GM18870 (cell line): ENCODE results near the gene ADAMTS6.

ENCODE experiments used
- ATAC-seq: cut with Tn5 transposase; IDR thresholded peaks from one replicate; pipeline ENCODE4 v1.9.1; 2021; ENCODE audit warnings: moderate library complexity; ENCODE audit not compliant: unreplicated experiment

The ADAMTS6 gene

DNA sequence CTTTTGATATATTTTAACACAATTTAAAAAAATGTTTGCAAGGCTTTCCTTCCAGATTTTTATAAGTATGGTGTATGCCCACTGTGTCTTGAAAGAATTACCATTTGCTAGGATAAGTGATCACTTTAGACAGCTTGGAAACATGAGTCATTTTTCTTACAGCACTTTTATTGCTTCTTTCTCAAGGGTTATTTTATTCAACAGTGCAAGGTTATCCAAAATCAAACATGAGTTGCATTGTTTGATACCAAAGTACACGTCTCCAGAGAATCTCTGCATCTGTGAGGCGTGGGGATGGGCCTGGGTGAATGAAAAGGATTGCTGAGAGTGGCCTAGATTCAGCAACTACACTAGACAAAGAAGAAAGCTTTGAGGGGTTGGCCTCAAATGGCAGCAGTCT is 329.6 kb downstream of the ADAMTS6 start:
- ATAC-seq, result no peak

DNA sequence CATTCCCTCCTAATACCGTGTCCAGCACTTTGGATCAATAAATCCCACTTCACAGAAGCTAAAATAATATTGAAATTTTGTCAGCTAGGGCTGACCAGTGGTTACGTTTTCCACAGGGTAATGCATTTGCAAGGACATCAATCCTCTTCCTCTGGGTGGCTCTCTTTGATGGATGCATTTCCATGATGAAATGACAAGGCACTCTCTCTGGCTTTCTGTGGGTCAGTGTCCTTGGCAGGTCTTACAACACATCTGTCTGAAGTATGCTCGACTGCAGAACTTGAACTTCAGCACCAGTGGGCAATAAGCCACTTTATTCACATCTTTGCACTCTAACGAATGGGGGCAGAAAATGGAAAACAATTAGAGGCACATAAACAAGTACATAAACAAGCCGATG is 330.1 kb downstream of the ADAMTS6 start:
- no peak for ATAC-seq

DNA sequence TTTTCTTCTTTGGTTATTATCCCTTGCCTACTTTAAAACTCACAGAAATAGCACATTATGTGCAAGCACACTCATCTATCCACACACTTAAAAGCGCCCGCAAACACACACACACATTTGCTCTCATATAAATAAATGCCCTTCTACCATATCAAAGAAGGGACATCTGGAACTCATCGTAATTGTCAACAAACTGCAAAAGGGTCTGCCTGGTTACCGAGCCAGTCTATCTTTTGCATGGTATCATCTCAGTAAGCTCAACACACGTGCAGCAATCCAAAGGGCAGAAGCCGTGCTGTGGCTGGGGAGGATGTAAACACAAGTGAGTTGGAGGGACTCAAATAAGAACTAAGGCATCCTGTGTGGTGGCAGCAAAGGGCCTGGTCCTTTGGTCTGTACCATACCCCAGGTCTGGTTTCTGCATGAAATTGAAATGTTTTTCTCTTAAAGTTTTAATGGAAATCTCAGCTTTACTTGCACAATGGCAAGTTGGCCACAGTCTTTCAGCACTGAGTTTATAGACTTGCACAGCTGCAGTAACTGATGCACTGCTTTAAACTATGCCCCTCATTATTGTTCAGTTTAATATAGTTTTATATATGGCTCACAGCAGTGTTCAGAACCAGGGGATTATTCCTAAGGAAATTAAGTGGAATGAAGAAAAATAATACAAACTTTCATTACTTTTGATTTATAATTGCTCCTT is 331.0 kb downstream of the ADAMTS6 start:
- no peak for ATAC-seq

DNA sequence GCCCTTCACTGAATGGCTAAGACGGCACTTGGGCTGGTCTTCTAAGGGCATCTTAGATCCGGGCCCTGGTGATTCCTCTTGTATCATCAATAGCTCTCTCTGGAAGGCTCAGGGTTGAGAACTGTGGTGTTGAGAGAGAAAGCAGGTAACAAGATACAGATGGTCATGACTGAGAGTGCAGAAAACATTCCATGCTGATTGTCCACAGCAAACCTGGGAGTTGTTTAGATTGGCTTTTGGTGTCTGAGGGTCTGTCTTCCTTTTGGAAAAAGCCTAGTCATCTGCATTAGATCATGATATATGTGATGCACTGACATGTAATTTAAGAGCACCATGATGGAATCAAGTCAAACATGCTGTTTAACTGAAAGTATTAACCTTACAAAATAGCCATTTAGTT is 331.9 kb downstream of the ADAMTS6 start:
- ATAC-seq, result no peak

DNA sequence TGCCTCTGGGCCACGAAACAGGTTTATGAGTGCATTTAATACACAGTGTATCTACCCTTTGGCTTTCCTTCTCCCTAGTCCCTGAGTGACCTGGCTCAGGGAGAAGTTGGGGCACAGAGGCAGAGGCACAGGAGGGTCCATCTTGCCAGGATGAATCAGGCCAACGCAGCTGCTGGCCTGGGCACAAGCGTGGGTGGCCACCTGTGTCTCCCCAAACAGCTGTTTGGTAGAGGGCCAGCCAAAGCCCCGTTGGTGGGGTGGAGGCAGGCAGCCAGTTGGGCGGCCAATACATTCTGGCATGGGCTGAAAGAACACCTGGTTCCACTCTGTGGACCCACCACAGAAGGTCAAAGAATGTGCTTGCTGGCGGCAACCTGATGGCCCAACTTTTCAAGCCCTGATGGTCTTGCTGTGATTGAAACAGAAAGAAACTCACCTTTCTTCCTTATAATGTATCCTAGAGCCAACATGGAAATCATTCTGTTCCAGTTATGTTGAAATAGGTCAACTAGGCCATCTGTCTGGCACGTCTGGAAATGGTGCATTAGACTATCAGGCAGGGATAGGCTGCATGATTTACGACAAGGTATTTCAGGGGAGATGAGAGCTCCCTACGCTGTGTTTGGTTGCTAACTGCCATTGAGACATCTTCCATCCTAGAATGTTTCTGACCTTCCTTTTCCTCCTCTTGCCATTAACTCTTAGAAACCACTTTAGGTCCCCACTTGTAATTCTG is 337.4 kb downstream of the ADAMTS6 start:
- no peak for ATAC-seq

DNA sequence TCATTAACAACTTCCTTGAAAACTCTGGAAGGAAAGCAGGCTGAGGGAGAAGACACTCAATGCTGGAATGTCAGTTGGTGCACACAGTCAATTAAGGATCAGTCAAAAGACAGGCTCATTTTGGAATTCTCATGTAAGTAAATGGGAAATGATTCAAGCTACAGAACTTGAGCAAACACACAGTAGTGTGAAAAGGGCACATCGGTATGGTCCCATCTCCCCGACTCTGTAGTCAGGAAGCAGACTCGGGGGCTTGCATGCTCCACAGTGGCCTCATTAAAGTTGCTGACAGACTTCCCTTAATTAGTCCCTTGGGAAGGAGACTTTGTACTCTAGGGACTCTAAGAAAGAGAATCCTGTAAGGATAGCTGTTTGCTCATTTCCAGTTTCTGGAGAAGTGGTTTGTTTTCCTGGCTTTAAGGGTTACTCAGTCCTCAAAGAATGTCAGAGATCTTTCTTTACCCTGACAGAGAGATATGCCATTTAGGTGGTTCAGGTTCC is 339.2 kb downstream of the ADAMTS6 start:
- no peak for ATAC-seq

DNA sequence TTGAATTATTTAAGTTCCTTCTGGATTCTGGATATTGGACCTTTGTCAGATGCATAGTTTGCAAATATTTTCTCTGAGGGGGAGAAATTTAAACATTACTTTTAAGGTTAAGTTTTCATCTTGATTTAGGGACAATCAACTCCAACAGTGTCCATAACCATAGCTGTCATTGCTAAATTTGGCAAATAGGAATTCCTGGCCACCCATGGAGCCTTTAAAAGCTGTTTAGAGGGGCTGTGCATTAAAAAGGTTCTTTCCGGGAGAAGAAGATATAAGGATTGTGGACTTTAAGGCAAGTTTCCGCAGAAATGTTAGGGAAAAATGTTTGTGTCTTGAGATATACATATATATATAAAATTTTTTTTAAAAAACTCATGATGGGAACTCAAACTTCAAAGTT is 339.7 kb downstream of the ADAMTS6 start:
- ATAC-seq, result no peak

DNA sequence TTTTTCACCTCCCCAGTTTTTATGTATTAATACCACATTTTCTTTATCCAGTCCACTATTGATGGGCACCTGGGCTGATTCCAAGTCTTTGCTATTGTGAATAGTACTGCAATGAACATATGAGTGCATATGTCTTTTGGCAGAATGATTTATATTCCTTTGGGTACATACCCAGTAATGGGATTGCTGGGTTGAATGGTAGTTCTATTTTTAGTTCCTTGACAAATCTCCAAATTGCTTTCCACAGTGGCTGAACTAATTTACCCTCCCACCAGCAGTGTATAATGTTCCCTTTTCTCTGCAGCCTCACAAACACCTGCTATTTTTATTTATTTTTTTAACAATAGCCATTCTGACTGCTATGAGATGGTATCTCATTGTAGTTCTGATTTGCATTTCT is 340.2 kb downstream of the ADAMTS6 start:
- no peak for ATAC-seq

DNA sequence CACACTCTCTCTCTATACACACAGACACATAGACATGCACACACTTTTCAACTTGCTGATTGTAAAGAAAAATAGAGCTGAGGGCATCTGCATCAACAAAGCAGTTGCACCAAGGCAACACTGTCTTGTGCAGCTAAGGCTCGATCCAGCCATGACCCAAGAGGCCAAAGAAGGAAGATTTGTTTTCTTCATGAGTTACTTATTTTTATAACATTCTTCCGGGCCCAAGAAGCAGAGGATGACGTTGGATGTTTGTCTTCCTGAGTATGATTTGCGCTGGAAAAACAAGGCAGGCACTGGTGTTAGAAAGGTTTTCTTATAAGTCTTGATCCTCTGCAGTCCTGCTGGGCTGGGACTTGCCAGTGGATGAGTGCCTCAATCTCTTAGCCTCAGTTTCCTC is 344.1 kb downstream of the ADAMTS6 start:
- ATAC-seq, result no peak

DNA sequence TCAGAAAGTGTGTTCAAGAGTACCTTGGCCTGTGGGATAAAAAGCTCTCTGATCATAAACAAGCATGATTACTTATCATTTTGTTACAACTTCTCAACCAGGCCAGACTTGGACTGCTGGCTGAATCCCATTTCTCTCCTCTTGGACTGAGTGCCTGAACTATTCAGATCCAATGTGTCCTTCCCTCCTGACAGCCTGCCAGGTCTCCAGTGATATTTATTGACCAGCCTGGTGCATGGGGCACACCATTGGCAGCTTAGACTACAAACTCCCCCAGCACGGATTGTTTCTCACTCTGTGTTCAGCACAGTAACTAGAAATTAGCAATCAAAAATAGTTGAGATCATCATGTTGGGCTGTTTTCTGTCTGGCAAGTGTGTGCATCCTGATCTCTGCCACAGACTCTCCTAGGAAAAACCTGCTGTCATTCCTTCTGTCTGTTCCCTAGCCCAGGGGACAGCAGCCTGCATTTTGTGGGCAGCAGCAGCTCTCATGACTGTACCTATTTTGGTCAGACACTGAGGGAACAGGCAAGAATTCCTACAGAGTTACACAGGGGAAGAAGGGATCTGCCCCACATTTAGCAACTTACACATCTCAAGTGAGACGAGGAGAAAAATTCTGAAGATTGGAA is 348.1 kb downstream of the ADAMTS6 start:
- ATAC-seq, result no peak

DNA sequence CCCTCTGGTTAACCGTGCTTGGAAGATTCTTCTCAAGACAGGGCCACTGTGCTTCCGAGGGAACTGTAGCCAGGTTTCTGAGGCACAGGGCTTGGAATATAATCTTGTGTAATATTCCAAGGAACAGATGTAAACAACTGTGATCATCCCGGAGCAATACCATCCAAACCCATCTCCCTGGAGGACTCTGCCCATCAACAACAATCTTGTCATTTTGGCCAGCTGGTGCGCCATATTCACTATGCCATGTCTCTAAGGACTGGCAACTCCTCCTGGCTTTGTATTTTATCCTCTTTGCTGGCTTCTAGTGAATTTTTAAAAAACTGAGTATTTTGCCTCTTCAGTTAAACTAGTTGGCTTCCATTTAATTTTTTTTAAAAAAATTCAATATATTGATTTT is 349.3 kb downstream of the ADAMTS6 start:
- no peak for ATAC-seq

DNA sequence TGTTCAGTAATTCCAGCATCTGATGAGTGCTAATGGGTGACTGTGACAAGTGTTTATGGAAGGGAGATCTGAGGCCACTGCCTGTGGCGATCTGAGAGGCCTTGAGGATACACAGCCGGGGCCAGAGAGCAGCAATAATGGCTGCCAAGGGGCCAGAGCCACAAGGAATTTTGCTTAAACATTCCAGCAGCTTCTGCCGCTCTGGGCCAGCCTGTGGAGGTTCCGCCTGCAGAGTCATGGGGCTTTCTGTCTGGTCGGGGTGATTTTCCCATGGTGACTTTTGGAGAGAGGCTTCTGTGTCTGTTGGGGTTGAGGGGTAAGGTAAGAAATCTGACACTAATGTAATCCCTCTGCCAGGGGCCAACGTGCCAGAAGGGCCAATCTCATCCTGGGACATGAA is 353.5 kb downstream of the ADAMTS6 start:
- no peak for ATAC-seq

DNA sequence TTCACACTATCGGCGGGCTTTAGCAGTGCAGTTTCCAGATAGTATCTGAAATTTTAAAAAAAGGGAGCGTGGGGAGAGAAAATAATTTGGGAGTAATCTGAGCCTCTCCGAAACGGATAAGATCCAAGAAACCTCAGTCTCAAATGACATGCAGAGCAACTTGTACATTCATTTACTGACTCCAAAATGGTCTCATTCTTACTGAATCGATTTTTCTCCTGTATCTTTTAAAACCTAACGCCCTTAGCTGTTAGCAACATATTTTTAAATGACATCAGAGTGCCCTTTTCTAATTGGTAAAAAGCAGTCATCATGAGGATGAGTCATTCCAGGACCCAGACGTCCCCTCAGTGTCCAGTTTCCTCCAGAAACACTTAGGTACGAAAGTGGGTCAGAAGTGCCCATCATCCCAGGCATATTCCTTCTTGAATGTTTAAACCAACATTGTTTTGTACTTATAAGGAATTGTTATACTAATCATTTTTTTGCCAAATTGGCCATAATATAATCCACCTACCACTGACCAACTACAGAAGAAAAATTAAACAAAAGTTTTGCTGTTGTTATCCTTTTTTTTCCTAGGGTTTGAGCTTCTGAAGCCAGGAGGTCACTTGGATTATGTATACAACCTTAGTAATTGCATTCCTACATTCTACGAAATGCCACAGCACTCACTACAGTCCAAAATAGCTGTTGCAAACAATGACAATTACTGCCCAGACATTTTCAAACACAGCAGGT is 354.4 kb downstream of the ADAMTS6 start:
- no peak for ATAC-seq

DNA sequence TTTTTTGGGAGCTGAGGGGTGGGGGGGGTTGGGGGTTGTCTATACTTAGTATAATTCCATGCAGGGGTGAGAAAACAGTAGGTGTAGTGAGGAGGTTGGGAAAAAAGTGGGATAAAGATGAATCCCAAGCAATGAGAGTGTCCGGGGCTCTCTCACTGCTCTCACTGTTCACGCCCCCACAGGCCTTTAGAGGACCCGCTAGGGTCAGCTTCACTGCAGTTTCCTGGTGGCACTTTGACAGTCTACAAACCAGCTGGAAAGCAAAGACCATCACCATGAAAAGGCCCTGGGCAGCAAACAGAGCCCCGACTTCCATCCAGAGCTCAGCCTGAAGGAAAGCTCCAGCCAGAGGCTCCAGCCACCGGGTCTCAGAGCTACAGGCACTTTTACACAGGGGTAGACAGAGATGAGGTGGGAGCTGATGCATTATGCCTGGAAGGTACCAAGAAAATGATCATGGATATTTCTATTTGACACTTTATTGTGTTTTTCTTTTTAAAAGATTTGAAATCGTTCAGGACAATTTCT is 355.1 kb downstream of the ADAMTS6 start:
- no peak for ATAC-seq

DNA sequence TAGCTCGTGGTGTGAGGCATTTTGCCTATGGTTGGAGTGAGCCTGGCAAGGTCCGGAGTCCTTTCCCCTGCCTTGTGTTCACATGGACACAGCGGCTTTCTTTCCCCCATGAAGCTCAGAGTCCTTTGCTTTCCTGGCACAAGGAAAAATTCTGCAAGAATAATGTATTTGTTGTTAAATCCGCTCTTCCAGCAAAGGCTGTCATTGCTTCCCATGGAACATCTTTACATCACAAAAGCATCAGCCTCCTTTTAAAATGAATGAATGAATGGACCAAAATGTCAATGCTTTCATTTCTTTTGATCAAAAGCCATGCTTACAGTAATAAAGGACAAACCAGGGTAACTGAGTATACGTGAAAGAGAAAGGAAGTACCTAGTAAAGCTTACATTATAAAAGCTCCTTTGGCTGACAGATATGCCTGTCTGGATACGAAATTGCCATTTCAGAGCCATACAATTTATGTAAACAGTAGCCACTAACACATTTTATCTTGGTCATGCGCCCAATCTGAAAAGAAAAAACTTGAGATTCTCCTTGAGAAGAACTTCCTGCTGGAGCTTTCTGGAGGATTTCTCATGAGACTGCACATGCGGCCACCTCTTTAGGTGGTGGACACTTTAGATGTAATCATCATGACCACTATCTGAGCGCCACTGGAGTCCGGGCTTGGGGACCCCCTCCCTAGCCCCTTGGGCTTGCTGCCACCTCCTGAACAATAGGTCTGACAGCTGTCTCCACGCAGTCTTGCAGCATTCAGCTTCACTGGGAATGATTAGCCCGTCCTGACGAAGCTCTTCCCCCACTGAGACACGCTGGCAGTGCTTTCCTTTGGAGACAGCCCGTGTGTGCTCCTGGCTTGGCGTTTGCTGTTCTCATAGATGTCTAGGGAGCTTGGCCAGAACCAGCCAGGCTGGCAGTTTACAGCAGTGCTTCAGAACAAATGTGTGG is 355.9 kb downstream of the ADAMTS6 start:
- no peak for ATAC-seq

DNA sequence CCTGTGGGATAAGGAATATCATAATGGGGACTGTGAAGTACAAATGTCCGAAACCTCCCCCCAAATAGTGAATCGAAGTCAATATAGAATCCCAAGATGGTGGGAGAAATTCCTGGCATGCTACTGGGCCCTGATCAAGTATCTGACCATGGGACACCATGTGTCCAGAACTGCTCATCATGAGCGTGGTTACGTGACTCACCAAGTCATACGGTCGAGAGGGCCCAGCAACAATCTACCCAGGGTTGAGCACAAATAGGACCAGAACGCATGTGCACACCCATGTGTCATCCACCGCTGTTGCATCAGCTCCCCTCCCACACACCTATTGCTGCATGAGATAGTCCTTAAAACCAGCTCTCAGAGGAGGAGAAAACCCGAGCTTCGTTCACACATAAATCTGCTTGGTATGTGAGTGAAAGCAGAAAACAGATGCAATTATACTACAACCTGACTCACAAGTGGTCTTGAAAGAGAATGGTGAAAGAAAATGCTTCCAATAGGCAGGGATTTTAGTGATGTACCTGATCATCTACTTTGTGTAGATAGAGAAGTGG is 359.8 kb downstream of the ADAMTS6 start:
- ATAC-seq, result no peak

DNA sequence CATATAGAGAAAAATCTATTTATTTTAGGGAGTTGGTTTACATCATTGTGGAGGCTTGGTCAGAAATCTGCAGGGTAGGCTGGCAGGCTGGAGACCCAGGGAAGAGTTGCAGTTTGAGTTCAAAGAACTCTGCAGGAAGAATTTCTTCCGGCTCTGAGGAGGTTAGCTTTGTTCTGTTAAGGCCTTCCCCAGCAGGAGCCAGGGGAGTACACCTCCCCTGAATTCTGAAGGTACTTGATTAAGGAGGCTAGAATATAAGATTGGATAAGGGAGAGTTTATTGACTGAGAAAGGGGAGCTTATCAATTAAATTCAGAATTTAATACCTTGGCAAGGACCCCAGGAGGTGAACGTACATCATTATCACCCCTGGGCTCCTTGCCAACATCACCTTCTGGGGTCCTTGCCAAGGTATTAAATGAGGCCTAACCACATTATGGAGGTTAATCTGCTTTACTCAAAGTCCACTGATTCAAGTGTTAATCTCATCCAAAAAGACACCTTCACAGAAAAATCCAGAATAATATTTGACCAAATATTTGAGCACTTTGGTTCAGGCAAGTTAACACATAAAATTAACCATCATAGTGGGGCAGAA is 361.3 kb downstream of the ADAMTS6 start:
- no peak for ATAC-seq

DNA sequence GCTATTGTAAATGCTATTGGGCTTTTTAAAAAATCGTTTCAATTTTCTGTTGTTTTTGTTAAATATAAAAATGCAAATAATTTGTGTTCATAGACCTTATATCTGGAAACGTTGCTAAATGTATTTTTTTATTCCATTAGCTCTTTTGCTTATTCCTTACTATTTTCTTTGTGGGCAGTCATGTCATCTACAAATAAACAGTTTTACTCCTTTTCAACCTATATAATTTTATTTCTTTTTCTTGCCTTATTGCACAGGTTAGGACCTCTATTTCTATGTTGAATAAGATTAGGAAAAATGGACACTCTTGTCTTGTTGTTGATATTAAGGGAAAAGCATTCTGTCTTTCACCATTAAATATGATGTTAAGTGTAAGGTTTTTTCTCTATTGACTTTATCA is 364.2 kb downstream of the ADAMTS6 start:
- no peak for ATAC-seq

DNA sequence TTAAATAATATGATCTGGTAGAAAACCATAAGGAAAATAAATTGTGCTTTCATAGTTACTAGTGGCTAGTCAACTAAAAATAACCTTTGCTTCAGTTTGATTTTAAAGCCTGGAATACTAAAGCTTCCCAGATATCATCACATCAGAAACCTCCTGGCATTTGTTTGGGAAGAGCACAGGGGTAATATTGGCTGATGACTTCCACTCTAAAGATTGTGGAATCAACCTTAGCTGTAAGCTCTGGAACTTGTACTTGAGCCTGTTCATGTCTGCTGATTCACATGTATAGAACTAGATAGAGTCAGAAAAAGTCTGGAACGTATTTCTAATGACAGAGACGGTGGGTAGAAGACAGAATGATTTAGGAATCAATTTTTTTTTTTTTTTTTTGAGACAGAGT is 367.9 kb downstream of the ADAMTS6 start:
- no peak for ATAC-seq
